NCI-H460 (cell line): ENCODE measurements around the gene OR12D2. TPM values are rescaled to one million over a fixed set of nuclear protein-coding genes. Genes with fewer than 3 reads are reported as not detected.
"Not testable (repeated sequence)": the region's sequence is repeated elsewhere in the genome, so short reads cannot be mapped to it uniquely, and the experiment has no call there.

Experiments used
- DNase-seq: peaks from one replicate; pipeline ENCODE4 v3.0.0-alpha.2; 2016; ENCODE audit warnings: low read depth; ENCODE audit errors: extremely low read depth
- polyA plus RNA-seq: library from polyadenylated mRNA; depleted of rRNA; stranded (reverse); fragments of >200 nt; gene quantifications from 2 replicates; pipeline ENCODE4 v1.2.3, GENCODE V29; 2014; cell fraction: nucleus; rRNA removed
- total RNA-seq: library from RNA; depleted of rRNA; stranded (reverse); fragments of >200 nt; shearing (Covaris generic); gene quantifications from 2 replicates; pipeline ENCODE4 v1.2.3, GENCODE V29; 2014; rRNA removed

Gene OR12D2
- not detected in 2 replicates for total RNA-seq
- polyA plus RNA-seq = not detected in 2 replicates

GRCh38 chr6:29395331-29395730 is at the start of gene OR12D2:
Gene OR12D2 (plus strand): TSS chr6:29395631. CDS start chr6:29396700, 1,069 bp downstream.
- no peak for DNase-seq

- not testable (repeated sequence) for DNase-seq
Observed at GRCh38 chr6:29349348-29349747, 46.1 kb upstream of the OR12D2 start.

- no peak for DNase-seq
Observed at GRCh38 chr6:29354980-29355379, 40.5 kb upstream of the OR12D2 start.

GRCh38 chr6:29355603-29356002 is 39.8 kb upstream of the OR12D2 start:
- DNase-seq = no peak

- no peak for DNase-seq
Observed at GRCh38 chr6:29368765-29369164, 26.7 kb upstream of the OR12D2 start, which contains the start of gene OR5V1. Gene OR5V1 (minus strand): TSS chr6:29368865. CDS start chr6:29356195, 12,670 bp downstream.

- no peak for DNase-seq
Observed at GRCh38 chr6:29375191-29375590, 20.2 kb upstream of the OR12D2 start, which contains the start of gene OR12D3. Gene OR12D3 (minus strand): TSS chr6:29375291. CDS start chr6:29375287, 4 bp downstream.

GRCh38 chr6:29376003-29376402 is 19.4 kb upstream of the OR12D2 start:
- no peak for DNase-seq

- DNase-seq = no peak
Observed at GRCh38 chr6:29388533-29388932, 6.9 kb upstream of the OR12D2 start.

GRCh38 chr6:29399525-29399924 is 4.1 kb downstream of the OR12D2 start:
- DNase-seq = no peak

GRCh38 chr6:29403801-29404200 is 8.4 kb downstream of the OR12D2 start:
- DNase-seq = no peak

GRCh38 chr6:29414588-29414987 is 19.2 kb downstream of the OR12D2 start, which contains the start of gene OR12D1:
Gene OR12D1 (plus strand): TSS chr6:29414928.
- DNase-seq = no peak

GRCh38 chr6:29419516-29419915 is 24.1 kb downstream of the OR12D2 start:
- DNase-seq = no peak

- no peak for DNase-seq
Observed at GRCh38 chr6:29424168-29424567, 28.7 kb downstream of the OR12D2 start.

- DNase-seq = no peak
Observed at GRCh38 chr6:29424575-29424974, 29.1 kb downstream of the OR12D2 start.

GRCh38 chr6:29425075-29425474 is 29.6 kb downstream of the OR12D2 start:
- DNase-seq = no peak

- DNase-seq = no peak
Observed at GRCh38 chr6:29426654-29427053, 31.2 kb downstream of the OR12D2 start.

- DNase-seq = not testable (repeated sequence)
Observed at GRCh38 chr6:29436730-29437129, 41.3 kb downstream of the OR12D2 start.

GRCh38 chr6:29439006-29439405 is 43.6 kb downstream of the OR12D2 start, which contains the start of gene OR10C1:
Gene OR10C1 (plus strand): TSS chr6:29439306. CDS start chr6:29440016, 710 bp downstream.
- no peak for DNase-seq

GRCh38 chr6:29442719-29443118 is 47.3 kb downstream of the OR12D2 start:
- DNase-seq = no peak

GRCh38 chr6:29444031-29444430 is 48.6 kb downstream of the OR12D2 start:
- not testable (repeated sequence) for DNase-seq
